Measurements from ENCODE around the gene KLHL41. TPM values are rescaled to one million over a fixed set of nuclear protein-coding genes. Genes with fewer than 3 reads are reported as not detected.

The KLHL41 gene
- total and polyA plus RNA-seq, 2 of the 13 experiments (the other 11 are each of a cell fraction or from before 2014, with no cell fraction given) = 0.07 to 0.31 TPM

DNA sequence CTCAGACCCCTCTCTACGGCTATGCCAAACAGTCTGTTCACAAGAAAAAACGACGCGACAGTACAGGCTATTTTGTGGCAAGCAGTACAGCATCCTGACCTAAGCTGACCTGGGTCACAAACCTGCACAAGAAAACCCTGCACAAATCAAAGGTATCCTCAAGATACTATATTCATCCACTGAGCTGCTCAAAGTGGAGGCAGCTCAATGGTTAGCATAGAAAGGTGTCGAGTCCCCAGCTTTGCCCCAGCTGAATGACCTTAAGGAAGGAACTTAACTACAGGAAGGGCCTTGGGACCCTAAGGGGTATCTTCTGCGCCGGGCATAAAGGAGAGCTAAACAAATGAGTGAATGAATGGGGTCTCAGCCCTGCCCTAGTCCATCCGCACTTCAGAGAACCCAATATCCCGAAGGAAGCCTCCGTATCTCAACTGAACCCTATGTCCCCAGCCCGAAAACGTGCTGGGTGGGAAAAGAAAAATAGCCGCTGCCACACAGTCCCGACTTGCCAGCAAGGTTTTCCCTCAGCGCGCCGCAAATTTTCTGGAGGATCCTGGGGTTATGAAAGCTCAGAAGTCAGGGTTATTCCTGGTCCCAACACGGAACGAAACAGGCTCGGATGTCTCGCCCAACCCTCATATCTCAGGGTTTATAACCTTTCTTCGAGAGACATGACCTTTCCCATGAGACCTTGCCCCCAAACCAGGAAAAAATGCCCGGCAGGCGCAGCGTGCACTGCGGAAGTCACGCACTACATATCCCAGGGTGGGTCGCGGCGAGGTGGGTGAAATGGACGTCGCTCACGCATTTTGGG, 63.9 kb downstream of the KLHL41 start, which contains the start of gene FASTKD1 (continued):
- TF ChIP-seq, protein P1, sequence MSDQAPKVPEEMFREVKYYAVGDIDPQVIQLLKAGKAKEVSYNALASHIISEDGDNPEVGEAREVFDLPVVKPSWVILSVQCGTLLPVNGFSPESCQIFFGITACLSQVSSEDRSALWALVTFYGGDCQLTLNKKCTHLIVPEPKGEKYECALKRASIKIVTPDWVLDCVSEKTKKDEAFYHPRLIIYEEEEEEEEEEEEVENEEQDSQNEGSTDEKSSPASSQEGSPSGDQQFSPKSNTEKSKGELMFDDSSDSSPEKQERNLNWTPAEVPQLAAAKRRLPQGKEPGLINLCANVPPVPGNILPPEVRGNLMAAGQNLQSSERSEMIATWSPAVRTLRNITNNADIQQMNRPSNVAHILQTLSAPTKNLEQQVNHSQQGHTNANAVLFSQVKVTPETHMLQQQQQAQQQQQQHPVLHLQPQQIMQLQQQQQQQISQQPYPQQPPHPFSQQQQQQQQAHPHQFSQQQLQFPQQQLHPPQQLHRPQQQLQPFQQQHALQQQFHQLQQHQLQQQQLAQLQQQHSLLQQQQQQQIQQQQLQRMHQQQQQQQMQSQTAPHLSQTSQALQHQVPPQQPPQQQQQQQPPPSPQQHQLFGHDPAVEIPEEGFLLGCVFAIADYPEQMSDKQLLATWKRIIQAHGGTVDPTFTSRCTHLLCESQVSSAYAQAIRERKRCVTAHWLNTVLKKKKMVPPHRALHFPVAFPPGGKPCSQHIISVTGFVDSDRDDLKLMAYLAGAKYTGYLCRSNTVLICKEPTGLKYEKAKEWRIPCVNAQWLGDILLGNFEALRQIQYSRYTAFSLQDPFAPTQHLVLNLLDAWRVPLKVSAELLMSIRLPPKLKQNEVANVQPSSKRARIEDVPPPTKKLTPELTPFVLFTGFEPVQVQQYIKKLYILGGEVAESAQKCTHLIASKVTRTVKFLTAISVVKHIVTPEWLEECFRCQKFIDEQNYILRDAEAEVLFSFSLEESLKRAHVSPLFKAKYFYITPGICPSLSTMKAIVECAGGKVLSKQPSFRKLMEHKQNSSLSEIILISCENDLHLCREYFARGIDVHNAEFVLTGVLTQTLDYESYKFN (CRISPR knock-in tag; conservative IDR thresholded peaks at IDR 0.05) = peak; percentile 65
- TF ChIP-seq HNRNPL (IDR thresholded peaks at IDR 0.05; ENCODE audit: low read depth, low read length) = no peak
- TF ChIP-seq ZSCAN9 (CRISPR knock-in tag; IDR thresholded peaks at IDR 0.05; ENCODE audit: borderline replicate concordance) = peak; percentile 39; the same call in 1 of the 2 replicates
- no peak for TF ChIP-seq ZNF296 (CRISPR knock-in tag; conservative IDR thresholded peaks at IDR 0.05)
- TF ChIP-seq ZNF180 (CRISPR knock-in tag; IDR thresholded peaks at IDR 0.05; ENCODE audit: borderline replicate concordance, low read depth) = peak; percentile 87; the same call in 1 of the 2 replicates
- no peak for TF ChIP-seq ZNF75D (CRISPR knock-in tag; IDR thresholded peaks at IDR 0.05; ENCODE audit: borderline replicate concordance)
- TF ChIP-seq MIER3 (CRISPR knock-in tag; IDR thresholded peaks at IDR 0.05; ENCODE audit: borderline replicate concordance) = peak; percentile 95
- TF ChIP-seq EEA1 (CRISPR knock-in tag; IDR thresholded peaks at IDR 0.05; ENCODE audit: borderline replicate concordance) = no peak
- peak; percentile 83; the same call in 1 of the 2 replicates for TF ChIP-seq NFKBIZ (CRISPR knock-in tag; IDR thresholded peaks at IDR 0.05)
- TF ChIP-seq, protein P2, sequence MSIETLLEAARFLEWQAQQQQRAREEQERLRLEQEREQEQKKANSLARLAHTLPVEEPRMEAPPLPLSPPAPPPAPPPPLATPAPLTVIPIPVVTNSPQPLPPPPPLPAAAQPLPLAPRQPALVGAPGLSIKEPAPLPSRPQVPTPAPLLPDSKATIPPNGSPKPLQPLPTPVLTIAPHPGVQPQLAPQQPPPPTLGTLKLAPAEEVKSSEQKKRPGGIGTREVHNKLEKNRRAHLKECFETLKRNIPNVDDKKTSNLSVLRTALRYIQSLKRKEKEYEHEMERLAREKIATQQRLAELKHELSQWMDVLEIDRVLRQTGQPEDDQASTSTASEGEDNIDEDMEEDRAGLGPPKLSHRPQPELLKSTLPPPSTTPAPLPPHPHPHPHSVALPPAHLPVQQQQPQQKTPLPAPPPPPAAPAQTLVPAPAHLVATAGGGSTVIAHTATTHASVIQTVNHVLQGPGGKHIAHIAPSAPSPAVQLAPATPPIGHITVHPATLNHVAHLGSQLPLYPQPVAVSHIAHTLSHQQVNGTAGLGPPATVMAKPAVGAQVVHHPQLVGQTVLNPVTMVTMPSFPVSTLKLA (IDR thresholded peaks at IDR 0.05) = peak; percentile 75
- TF ChIP-seq HOXA7 (CRISPR knock-in tag; IDR thresholded peaks at IDR 0.05) = no peak
- TF ChIP-seq, protein P3, sequence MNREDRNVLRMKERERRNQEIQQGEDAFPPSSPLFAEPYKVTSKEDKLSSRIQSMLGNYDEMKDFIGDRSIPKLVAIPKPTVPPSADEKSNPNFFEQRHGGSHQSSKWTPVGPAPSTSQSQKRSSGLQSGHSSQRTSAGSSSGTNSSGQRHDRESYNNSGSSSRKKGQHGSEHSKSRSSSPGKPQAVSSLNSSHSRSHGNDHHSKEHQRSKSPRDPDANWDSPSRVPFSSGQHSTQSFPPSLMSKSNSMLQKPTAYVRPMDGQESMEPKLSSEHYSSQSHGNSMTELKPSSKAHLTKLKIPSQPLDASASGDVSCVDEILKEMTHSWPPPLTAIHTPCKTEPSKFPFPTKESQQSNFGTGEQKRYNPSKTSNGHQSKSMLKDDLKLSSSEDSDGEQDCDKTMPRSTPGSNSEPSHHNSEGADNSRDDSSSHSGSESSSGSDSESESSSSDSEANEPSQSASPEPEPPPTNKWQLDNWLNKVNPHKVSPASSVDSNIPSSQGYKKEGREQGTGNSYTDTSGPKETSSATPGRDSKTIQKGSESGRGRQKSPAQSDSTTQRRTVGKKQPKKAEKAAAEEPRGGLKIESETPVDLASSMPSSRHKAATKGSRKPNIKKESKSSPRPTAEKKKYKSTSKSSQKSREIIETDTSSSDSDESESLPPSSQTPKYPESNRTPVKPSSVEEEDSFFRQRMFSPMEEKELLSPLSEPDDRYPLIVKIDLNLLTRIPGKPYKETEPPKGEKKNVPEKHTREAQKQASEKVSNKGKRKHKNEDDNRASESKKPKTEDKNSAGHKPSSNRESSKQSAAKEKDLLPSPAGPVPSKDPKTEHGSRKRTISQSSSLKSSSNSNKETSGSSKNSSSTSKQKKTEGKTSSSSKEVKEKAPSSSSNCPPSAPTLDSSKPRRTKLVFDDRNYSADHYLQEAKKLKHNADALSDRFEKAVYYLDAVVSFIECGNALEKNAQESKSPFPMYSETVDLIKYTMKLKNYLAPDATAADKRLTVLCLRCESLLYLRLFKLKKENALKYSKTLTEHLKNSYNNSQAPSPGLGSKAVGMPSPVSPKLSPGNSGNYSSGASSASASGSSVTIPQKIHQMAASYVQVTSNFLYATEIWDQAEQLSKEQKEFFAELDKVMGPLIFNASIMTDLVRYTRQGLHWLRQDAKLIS (CRISPR knock-in tag; IDR thresholded peaks at IDR 0.05) = no peak
- TF ChIP-seq ZFP1 (CRISPR knock-in tag; IDR thresholded peaks at IDR 0.05) = peak; percentile 90; the same call in 1 of the 2 replicates
- TF ChIP-seq, protein P4, sequence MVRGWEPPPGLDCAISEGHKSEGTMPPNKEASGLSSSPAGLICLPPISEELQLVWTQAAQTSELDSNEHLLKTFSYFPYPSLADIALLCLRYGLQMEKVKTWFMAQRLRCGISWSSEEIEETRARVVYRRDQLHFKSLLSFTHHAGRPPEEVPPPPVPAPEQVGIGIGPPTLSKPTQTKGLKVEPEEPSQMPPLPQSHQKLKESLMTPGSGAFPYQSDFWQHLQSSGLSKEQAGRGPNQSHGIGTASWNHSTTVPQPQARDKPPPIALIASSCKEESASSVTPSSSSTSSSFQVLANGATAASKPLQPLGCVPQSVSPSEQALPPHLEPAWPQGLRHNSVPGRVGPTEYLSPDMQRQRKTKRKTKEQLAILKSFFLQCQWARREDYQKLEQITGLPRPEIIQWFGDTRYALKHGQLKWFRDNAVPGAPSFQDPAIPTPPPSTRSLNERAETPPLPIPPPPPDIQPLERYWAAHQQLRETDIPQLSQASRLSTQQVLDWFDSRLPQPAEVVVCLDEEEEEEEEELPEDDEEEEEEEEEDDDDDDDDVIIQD (CRISPR knock-in tag; IDR thresholded peaks at IDR 0.05; ENCODE audit: low read depth) = peak; percentile 100
- peak; percentile 84 for TF ChIP-seq ZNF878 (CRISPR knock-in tag; IDR thresholded peaks at IDR 0.05)
- TF ChIP-seq ZNF883 (CRISPR knock-in tag; IDR thresholded peaks at IDR 0.05; ENCODE audit: not compliant biosample characterization) = peak; percentile 83
- TF ChIP-seq HDAC1 (CRISPR knock-in tag; IDR thresholded peaks at IDR 0.05) = peak; percentile 86

All from HepG2 (cell line).